Keratinocyte (primary cell): ENCODE data around the gene UXS1. TPM values are rescaled to one million over a fixed set of nuclear protein-coding genes. Genes with fewer than 3 reads are reported as not detected.

Experiments used
- DNase-seq: peaks from one replicate; pipeline ENCODE4 v3.0.0-alpha.2; 2011; ENCODE audit warnings: low read depth, missing footprints, low spot score
- FAIRE-seq: peaks from 2 replicates; lab custom pipeline; 2011; peaks lifted over from hg19 to GRCh38; lab: Jason Lieb, UNC
- H2AFZ ChIP-seq: 2 replicates; pipeline ENCODE4 v1.6.0; 2012; ENCODE audit warnings: low read length, control low read depth, inconsistent platforms; ENCODE audit not compliant: control insufficient read depth
- H3K27ac ChIP-seq: 2 replicates; pipeline ENCODE4 v1.5.1; 2011; ENCODE audit warnings: low read length; ENCODE audit not compliant: control insufficient read depth, insufficient read depth
- H3K27me3 ChIP-seq: 3 replicates; pipeline ENCODE4 v1.6.0; 2011; ENCODE audit warnings: low read length; ENCODE audit not compliant: control insufficient read depth, insufficient read depth; ENCODE audit errors: extremely low read depth
- H3K36me3 ChIP-seq, 2 experiments: 2 replicates in 1 of 2; 3 replicates in 1 of 2; pipeline ENCODE4 v1.5.1; 2011; ENCODE audit warnings: low read length in 2 of 2, mild to moderate bottlenecking in 1 of 2; ENCODE audit not compliant: control insufficient read depth in 2 of 2, insufficient read depth in 2 of 2; ENCODE audit errors: extremely low read depth in 1 of 2
- H3K4me1 ChIP-seq: 3 replicates; pipeline ENCODE4 v1.5.1; 2011; ENCODE audit warnings: low read length; ENCODE audit not compliant: control insufficient read depth, insufficient read depth; ENCODE audit errors: extremely low read depth
- H3K4me2 ChIP-seq: 3 replicates; pipeline ENCODE4 v1.6.0; 2011; ENCODE audit warnings: low read depth, low read length; ENCODE audit not compliant: control insufficient read depth, insufficient read depth; ENCODE audit errors: extremely low read depth
- H3K4me3 ChIP-seq, 3 experiments: fragments of 200-600 bp in 1 of 3; sonication (generic) in 1 of 3; 2 replicates in 2 of 3; 3 replicates in 1 of 3; pipeline ENCODE4 v1.5.1; 2011 to 2016; ENCODE audit warnings: low read length in 3 of 3, mild to moderate bottlenecking in 3 of 3, control low read depth in 2 of 3, inconsistent platforms in 1 of 3, low read depth in 1 of 3, mixed read lengths in 1 of 3, mixed run types in 1 of 3, moderate library complexity in 1 of 3; ENCODE audit not compliant: control insufficient read depth in 2 of 3, insufficient read depth in 2 of 3; ENCODE audit errors: extremely low read depth in 1 of 3
- H3K79me2 ChIP-seq: 2 replicates; pipeline ENCODE4 v1.6.0; 2012; ENCODE audit warnings: low read length; ENCODE audit not compliant: control insufficient read depth, insufficient read depth
- H3K9ac ChIP-seq: 3 replicates; pipeline ENCODE4 v1.6.0; 2011; ENCODE audit warnings: low read length; ENCODE audit not compliant: control insufficient read depth, insufficient read depth; ENCODE audit errors: extremely low read depth
- H3K9me1 ChIP-seq: 3 replicates; pipeline ENCODE4 v1.6.0; 2011; ENCODE audit warnings: low read length; ENCODE audit not compliant: control insufficient read depth, insufficient read depth; ENCODE audit errors: extremely low read depth
- H3K9me3 ChIP-seq: 2 replicates; pipeline ENCODE4 v1.5.1; 2012; ENCODE audit warnings: low read depth, low read length; ENCODE audit not compliant: control insufficient read depth
- H4K20me1 ChIP-seq: 3 replicates; pipeline ENCODE4 v1.6.0; 2011; ENCODE audit warnings: low read length; ENCODE audit not compliant: control insufficient read depth, insufficient read depth; ENCODE audit errors: extremely low read depth
- EZH2 ChIP-seq: IDR thresholded peaks from one replicate; pipeline ENCODE4 v1.6.1; 2012; ENCODE audit warnings: inconsistent platforms, mild to moderate bottlenecking, low read length, moderate library complexity
- dilution Hi-C: fragments of 300-500 bp; cut with MboI; formaldehyde crosslinking; loops from one replicate; pipeline ENCODE4 v1.7.0; 2020; ENCODE audit warnings: low sequenced_read_pairs; ENCODE audit not compliant: extremely low pct_ligation_motif_present
- polyA plus RNA-seq, 5 experiments: library from polyadenylated mRNA; depleted of rRNA in 3 of 5; stranded (reverse) in 3 of 5; stranded (forward) in 1 of 5; unstranded in 1 of 5; fragments of >200 nt; gene quantifications; 1 replicate in 1 of 5; 2 replicates in 3 of 5; 3 replicates in 1 of 5; pipeline versions ENCODE4 v1.2.1 to v1.2.3, GENCODE V29; 2011 to 2012; ENCODE audit warnings: missing spikeins in 2 of 5, low read depth in 1 of 5, low replicate concordance in 1 of 5
- TF ChIP-seq, protein P1 (sequence below), 3 experiments: IDR thresholded peaks in 1 of 3; conservative IDR thresholded peaks in 1 of 3; optimal IDR thresholded peaks in 1 of 3; 2 replicates in 2 of 3; 3 replicates in 1 of 3; pipeline versions ENCODE3 to v1.5.1; 2011; ENCODE audit warnings: low read length in 3 of 3, mild to moderate bottlenecking in 3 of 3, moderate library complexity in 2 of 3, control low read depth in 1 of 3, inconsistent platforms in 1 of 3; ENCODE audit not compliant: insufficient read depth in 2 of 3; ENCODE audit errors: extremely low read depth in 1 of 3

Gene UXS1
- polyA plus RNA-seq, 1 donor (not counting 4 experiments of a cell fraction or from before 2014, with no cell fraction given), result 43.5 TPM

DNA sequence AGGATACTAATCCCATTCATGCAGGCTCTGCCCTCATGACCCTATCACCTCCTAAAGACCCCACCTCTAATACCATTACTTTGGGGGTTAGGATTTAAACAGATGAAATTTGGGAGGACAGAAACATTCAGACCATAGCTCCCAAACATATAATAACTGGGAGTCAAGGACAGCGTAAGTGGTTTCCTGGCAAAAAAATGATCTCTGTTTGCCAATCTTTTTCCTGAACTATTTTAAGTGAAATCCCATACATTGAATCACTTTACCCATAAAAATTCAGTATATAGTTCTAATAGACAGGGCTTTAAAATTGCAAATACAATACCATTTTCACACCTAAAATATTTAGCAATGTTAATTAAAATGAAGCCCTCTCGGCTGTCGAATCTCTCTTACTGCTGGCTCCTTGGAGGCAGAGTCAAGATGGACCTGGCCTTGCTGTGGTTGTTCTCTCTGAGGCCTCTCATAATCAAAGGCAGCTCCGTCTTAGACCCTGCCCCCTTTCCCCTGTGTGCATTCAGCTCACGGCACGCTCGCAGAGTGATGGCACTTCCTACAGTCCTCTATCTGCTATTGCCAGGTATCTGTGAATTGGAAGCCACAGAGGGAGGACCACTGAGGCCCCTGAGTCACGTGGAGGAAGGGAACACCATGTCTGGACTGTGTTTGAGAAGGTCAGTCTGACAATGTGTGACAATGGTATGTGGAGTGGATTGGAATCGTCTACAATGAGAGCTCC is 132.3 kb downstream of the UXS1 start:
- no peaks in the 10 kb centered on the region for H3K36me3 ChIP-seq
- H2AFZ ChIP-seq, result no peak overlapping the region
- no peak overlapping the region for H3K4me2 ChIP-seq
- no peaks in the 10 kb centered on the region for H4K20me1 ChIP-seq
- no peaks in the 10 kb centered on the region for H3K9me1 ChIP-seq
- H3K4me1 ChIP-seq, result peaks cover 6% of the 10 kb centered on the region
- no peaks in the 10 kb centered on the region for H3K9me3 ChIP-seq
- no peaks in the 10 kb centered on the region for H3K79me2 ChIP-seq
- TF ChIP-seq EZH2, result no peak
- TF ChIP-seq, protein P1, sequence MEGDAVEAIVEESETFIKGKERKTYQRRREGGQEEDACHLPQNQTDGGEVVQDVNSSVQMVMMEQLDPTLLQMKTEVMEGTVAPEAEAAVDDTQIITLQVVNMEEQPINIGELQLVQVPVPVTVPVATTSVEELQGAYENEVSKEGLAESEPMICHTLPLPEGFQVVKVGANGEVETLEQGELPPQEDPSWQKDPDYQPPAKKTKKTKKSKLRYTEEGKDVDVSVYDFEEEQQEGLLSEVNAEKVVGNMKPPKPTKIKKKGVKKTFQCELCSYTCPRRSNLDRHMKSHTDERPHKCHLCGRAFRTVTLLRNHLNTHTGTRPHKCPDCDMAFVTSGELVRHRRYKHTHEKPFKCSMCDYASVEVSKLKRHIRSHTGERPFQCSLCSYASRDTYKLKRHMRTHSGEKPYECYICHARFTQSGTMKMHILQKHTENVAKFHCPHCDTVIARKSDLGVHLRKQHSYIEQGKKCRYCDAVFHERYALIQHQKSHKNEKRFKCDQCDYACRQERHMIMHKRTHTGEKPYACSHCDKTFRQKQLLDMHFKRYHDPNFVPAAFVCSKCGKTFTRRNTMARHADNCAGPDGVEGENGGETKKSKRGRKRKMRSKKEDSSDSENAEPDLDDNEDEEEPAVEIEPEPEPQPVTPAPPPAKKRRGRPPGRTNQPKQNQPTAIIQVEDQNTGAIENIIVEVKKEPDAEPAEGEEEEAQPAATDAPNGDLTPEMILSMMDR (optimal IDR thresholded peaks at IDR 0.05 in 1 of 3, IDR thresholded peaks at IDR 0.05 in 1 of 3, conservative IDR thresholded peaks at IDR 0.05 in 1 of 3; ENCODE audit: extremely low read depth in 1 of 3, insufficient read depth in 2 of 3, low read length in 3 of 3), result no peak
- dilution Hi-C loops, result no loop called here
- no peak overlapping the region for H3K27ac ChIP-seq
- DNase-seq (no peak), FAIRE-seq (no peak)
- no peak overlapping the region for H3K9ac ChIP-seq
- H3K27me3 ChIP-seq, result peaks cover 24% of the 10 kb centered on the region
- H3K4me3 ChIP-seq, result no peak overlapping the region

DNA sequence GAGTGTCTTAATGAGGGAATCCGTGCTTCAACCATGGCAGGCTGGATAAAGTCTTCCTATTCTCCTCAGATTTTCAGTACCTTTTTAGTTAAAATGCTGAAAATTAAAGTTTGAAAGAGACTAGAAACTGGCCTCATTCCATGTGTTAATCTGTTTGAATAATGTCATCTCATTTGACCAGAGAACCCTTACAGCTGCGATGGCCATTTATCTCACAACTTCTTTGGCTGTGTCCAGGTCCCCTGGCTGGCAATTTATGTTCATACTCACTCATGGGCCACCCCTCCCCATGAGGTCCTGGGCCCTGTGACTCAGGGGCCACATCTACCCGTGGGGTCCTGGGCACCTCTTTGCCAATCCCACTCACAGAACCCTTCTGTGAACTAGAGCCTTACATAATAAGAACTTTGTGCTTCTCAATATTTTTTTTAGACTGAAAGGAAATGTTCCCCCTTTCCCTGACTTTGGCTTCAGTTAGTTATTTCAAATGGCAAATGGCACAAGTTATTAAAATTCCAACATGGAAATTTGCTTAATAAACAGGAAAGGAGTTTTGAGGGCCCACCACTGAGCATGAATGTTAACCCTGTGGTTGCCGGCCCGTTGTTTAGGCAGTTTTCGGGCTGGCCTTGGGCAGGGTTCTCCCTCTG is 134.6 kb downstream of the UXS1 start:
- Histone ChIP-seq H3K79me2 (no peaks in the 10 kb centered on the region), H3K27ac (no peak overlapping the region), H3K4me1 (peaks cover 8% of the 10 kb centered on the region), H3K9me3 (no peaks in the 10 kb centered on the region), H3K27me3 (peaks cover 11% of the 10 kb centered on the region), H3K36me3 (no peaks in the 10 kb centered on the region), H3K9ac (no peak overlapping the region), H3K9me1 (no peaks in the 10 kb centered on the region), H2AFZ (no peak overlapping the region), H3K4me3 (no peak overlapping the region), H4K20me1 (no peaks in the 10 kb centered on the region), H3K4me2 (no peak overlapping the region)
- DNase-seq (no peak), FAIRE-seq (no peak)
- no peak for TF ChIP-seq EZH2
- TF ChIP-seq, protein P1 (optimal IDR thresholded peaks at IDR 0.05 in 1 of 3, IDR thresholded peaks at IDR 0.05 in 1 of 3, conservative IDR thresholded peaks at IDR 0.05 in 1 of 3; ENCODE audit: extremely low read depth in 1 of 3, insufficient read depth in 2 of 3, low read length in 3 of 3), result no peak
- dilution Hi-C loops, result no loop called here
